ENCODE results near the gene CLASP1.

CLASP1 gene

GRCh38 chr2:121409966-121410365, 239.3 kb downstream of the CLASP1 start:
- no peak for DNase-seq (ENCODE audit: low read depth)
- TF ChIP-seq CTCF (IDR thresholded peaks at IDR 0.05; ENCODE audit: insufficient read depth, low read depth, low read length, missing control alignments): no peak
- no peak overlapping the region for H3K4me3 ChIP-seq (ENCODE audit: low read length)

GRCh38 chr2:121409388-121409787, 239.9 kb downstream of the CLASP1 start:
- TF ChIP-seq CTCF (IDR thresholded peaks at IDR 0.05; ENCODE audit: insufficient read depth, low read depth, low read length, missing control alignments): no peak
- H3K4me3 ChIP-seq (ENCODE audit: low read length): no peak overlapping the region
- DNase-seq (ENCODE audit: low read depth): no peak

DNA sequence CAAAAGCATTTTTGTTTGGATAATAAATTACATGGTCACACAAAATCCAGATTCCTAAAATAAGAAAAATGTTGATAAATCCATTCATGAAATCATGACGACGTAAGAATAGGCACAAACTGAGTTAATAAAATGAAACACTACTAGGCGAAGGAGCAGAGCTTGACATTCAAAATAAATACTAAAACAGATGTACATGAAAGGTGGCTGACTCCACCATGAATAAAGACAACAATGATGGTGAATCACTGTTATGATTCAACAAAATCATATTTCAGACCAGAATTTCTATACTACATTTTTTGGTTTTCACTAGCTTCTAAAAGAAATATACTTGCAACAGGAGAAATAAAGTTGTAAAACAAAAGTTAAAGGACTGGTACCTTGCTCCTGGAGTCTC, 240.6 kb downstream of the CLASP1 start:
- TF ChIP-seq CTCF (IDR thresholded peaks at IDR 0.05; ENCODE audit: insufficient read depth, low read depth, low read length, missing control alignments): no peak
- DNase-seq (ENCODE audit: low read depth): peak; percentile 35
- no peak overlapping the region for H3K4me3 ChIP-seq (ENCODE audit: low read length)

DNA sequence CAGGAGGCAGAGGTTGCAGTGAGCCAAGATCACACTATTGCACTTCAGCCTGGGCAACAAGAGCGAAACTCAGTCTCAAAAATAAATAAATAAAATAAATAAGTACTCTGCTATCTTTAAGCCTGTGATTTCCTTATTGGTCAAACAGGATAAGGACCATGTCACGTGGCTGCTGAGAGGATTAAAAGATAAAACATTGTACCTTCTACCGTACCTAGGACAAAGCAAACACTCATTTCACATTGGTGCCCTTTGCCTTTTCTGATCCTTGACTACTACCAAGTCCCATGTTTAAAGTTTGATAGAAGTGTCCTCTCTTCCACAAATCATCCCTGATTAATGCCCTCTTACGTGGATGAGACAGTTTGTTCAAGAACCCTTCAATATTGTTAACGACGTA, 244.0 kb downstream of the CLASP1 start:
- DNase-seq (ENCODE audit: low read depth): no peak

DNA sequence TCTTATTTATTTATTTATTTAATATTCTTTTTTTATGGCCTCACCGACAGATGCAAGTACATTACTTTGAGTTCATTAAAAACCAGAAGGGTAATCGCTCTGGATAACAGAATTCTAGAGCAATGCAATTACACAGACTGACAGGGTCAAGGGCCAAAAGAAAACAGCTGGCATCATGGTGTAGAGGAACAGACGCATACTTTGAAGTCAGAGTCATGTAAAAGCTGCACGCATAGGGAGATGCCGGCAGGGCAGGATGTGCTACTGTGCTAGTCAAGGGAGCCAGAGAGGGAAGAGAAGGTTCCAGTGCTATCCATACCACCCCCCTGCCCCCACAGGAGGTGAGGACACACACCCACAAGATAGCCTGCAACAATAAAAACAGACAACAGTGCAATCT, 249.1 kb downstream of the CLASP1 start:
- no peak for DNase-seq (ENCODE audit: low read depth)

More for the DNA sequence above, 244.0 kb downstream of the CLASP1 start:
- no peak overlapping the region for H3K4me3 ChIP-seq (ENCODE audit: low read length)
- TF ChIP-seq CTCF (IDR thresholded peaks at IDR 0.05; ENCODE audit: insufficient read depth, low read depth, low read length, missing control alignments): no peak

DNA sequence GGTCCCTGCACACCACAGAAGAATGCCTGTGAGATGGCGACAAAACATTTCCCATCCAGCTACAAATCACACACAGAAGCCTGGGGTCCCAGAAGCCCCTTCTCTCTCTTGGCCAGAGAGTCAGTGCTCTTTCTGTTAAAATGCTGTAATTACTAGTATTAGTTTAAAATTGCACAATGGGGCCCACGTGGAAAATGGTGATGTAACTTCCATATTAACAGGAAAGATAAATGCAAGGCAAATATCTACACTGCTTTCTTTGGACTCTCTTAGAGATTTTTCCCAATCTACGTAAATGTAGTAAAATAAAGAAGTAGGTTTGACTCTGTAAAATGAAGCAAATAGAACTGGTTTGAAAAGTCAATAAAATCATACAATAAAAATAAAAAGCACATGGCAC, 250.4 kb downstream of the CLASP1 start:
- H3K4me3 ChIP-seq (ENCODE audit: low read length): no peak overlapping the region
- no peak for TF ChIP-seq CTCF (IDR thresholded peaks at IDR 0.05; ENCODE audit: insufficient read depth, low read depth, low read length, missing control alignments)
- no peak for DNase-seq (ENCODE audit: low read depth)

More for the DNA sequence above, 249.1 kb downstream of the CLASP1 start:
- no peak overlapping the region for H3K4me3 ChIP-seq (ENCODE audit: low read length)
- no peak for TF ChIP-seq CTCF (IDR thresholded peaks at IDR 0.05; ENCODE audit: insufficient read depth, low read depth, low read length, missing control alignments)

GRCh38 chr2:121390082-121390692, 259.1 kb downstream of the CLASP1 start:
- DNase-seq (ENCODE audit: low read depth): peak; percentile 35
- no peak overlapping the region for H3K4me3 ChIP-seq (ENCODE audit: low read length)
- TF ChIP-seq CTCF (IDR thresholded peaks at IDR 0.05; ENCODE audit: insufficient read depth, low read depth, low read length, missing control alignments): no peak
